DMS153 (cell line): ENCODE measurements around the gene STXBP5.

Experiments used
- DNase-seq: peaks from one replicate; lab custom pipeline; 2025; lab: John Stamatoyannopoulos, UW

The STXBP5 gene

GRCh38 chr6:147438758-147439528 is 234.7 kb downstream of the STXBP5 start:
- DNase-seq: no peak
